GM20000 (cell line): ENCODE measurements around the gene MYO9B.
A peak's percentile ranks its signal among the peaks of the same experiment; 100 is the strongest.
"Not testable (repeated sequence)": the region's sequence is repeated elsewhere in the genome, so short reads cannot be mapped to it uniquely, and the experiment has no call there.

ENCODE experiments used
- DNase-seq: peaks from one replicate; pipeline ENCODE4 v3.0.0; 2012; ENCODE audit warnings: low spot score
- TF ChIP-seq, protein P1 (sequence below): IDR thresholded peaks from 2 replicates; pipeline ENCODE4 v1.5.1; 2012; ENCODE audit warnings: mild to moderate bottlenecking, control low read depth; ENCODE audit errors: extremely low read depth, missing control alignments

Gene MYO9B

DNA sequence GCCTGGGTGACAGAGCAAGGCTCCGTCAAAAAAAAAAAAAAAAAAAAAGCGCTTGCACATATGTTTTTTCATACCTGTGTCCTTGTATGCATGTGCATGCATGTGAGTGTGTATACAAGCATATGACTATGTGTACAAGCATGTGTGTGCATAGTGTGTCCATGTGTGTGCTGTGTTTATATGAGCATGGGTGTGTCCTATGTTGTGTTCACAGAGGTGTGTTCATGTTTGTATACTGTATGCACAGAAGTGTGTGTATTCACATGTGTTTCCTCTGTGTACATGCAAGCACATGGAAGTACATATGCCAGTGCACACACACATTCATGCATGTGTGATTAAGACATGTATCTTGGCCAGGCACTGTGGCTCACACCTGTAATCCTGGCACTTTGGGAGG, 17.1 kb downstream of the MYO9B start:
- TF ChIP-seq, protein P1, sequence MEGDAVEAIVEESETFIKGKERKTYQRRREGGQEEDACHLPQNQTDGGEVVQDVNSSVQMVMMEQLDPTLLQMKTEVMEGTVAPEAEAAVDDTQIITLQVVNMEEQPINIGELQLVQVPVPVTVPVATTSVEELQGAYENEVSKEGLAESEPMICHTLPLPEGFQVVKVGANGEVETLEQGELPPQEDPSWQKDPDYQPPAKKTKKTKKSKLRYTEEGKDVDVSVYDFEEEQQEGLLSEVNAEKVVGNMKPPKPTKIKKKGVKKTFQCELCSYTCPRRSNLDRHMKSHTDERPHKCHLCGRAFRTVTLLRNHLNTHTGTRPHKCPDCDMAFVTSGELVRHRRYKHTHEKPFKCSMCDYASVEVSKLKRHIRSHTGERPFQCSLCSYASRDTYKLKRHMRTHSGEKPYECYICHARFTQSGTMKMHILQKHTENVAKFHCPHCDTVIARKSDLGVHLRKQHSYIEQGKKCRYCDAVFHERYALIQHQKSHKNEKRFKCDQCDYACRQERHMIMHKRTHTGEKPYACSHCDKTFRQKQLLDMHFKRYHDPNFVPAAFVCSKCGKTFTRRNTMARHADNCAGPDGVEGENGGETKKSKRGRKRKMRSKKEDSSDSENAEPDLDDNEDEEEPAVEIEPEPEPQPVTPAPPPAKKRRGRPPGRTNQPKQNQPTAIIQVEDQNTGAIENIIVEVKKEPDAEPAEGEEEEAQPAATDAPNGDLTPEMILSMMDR, result no peak
- DNase-seq, result no peak

DNA sequence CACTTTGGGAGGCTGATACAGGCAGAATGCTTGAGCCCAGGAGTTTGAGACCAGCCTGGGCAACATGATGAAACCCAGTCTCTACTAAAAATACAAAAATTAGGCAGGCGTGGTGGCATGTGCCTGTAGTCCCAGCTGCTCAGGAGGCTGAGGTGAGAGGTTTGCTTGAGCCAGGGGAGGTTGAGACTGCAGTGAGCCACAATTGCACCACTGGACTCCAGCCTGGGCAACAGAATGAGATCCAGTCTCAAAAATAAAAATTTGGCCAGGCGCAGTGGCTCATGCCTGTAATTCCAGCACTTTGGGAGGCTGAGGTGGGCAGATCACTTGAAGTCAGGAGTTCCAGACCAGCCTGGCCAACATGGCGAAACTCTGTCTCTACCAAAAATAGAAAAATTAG, 19.1 kb downstream of the MYO9B start:
- not testable (repeated sequence) for DNase-seq

DNA sequence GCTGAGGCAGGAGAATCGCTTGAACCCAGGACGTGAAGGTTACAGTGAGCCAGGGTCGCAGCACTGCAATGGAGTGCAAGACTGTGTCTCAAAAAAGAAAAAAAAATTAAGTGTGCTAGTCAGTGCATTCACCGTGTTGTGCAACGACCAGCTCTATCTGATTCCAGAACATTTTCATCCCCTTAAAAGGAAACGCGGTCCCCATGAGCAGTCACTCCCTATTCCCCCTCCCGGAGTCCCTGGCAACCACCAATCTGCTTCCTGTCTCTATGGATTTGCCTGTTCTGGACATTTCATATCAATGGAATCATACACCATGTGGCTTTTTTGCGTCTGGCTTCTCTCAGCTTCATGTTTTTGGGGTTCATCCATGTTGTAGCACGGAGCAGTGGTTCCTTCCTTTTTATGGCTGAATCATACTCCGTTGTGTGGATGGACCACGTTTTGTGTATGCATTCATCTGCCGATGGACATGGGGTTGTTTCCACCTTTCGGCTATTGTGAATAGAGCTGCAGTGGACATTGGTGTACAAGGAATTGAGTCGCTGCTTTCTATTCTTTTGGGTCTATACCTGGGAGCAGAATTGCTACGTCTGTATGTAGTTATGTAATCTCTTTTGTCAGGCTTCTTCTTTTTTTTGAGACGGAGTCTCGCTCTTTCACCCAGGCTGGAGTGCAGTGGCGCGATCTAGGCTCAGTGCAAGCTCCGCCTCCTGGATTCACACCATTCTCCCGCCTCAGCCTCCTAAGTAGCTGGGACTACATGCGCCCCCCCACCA, 19.8 kb downstream of the MYO9B start:
- DNase-seq, result no peak
- TF ChIP-seq, protein P1, result no peak

DNA sequence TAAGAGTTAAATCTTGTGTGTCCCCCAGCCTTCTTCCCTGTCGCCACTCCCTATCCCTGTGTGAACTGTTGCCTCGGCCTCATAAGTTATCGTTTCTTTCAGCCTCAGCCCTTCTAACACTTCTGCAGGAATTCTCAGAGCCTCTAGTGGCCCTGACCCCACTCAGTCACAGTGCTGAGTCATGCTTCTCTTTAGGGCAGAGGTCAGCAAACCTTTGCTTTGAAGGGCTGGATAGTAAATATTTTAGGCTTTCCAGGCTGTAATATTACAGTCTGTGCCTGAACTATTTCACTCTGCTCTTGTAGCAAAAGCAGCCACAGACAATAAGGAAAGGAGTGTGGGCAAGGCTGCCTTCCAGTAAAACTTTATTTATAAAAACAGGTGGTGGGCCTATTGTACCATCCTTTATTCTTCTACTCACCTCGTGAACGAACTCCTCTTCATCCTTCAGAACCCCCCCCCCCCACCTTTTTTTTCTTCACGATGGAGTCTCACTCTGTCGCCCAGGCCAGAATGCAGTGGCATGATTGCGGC, 22.1 kb downstream of the MYO9B start:
- no peak for DNase-seq
- TF ChIP-seq, protein P1, result no peak

DNA sequence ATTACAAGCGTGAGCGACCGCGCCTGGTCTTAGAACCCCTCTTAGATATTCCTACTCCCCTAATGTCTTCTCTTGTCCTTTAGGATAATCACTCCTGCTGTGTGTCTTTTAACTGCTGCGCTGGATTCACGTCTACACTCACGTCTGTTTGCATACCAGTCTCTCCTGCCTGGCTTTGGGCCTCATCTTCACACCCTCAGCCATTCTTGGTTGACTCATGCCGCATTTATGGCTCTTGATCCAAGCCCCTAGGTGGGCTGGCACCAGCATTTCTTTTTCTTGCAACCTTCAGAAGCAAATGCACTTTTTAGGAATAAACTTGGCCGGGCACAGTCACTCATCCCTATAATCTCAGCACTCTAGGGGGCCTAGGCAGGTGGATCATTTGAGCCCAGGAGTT, 22.7 kb downstream of the MYO9B start:
- no peak for DNase-seq
- TF ChIP-seq, protein P1, result no peak

DNA sequence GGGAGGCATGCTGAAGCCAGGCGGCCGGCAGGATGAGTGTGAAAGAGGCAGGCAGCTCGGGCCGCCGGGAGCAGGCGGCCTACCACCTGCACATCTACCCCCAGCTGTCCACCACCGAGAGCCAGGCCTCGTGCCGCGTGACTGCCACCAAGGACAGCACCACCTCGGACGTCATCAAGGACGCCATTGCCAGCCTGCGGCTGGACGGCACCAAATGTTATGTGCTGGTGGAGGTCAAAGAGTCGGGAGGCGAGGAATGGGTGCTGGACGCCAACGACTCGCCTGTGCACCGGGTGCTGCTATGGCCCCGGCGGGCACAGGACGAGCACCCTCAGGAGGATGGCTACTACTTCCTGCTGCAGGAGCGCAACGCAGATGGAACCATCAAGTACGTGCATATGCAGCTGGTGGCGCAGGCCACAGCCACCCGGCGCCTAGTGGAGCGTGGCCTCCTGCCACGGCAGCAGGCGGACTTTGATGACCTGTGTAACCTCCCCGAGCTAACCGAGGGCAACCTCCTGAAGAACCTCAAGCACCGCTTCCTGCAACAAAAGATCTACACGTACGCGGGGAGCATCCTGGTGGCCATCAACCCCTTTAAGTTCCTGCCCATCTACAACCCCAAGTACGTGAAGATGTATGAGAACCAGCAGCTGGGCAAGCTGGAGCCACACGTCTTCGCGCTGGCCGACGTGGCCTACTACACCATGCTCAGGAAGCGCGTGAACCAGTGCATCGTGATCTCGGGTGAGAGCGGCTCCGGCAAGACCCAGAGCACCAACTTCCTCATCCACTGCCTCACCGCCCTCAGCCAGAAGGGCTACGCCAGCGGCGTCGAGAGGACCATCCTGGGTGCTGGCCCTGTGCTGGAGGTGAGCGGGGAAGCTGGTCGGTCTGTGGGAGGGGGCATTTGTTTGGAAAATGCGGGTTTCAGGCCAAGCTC, 26.4 kb downstream of the MYO9B start:
- TF ChIP-seq, protein P1, result no peak
- DNase-seq, result no peak

DNA sequence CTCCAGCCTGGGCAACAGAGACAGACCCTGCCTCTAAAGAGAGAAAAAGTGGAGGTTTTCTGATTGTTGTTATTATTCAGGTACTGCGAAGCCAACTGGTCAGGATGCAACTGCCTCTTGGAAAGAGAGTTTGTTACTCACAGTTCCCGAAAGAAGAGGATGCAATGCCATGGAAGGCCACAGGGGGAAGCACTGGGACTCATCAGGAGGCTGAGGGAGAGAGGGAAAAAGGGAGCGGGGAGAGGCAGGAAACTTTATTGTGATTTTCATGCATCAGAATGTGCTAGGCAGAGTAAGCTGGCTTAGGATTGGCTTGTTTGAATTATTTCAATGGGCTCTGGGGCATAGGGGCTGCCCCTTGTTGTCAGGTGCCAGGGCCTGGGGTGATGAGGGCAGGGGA, 27.6 kb downstream of the MYO9B start:
- TF ChIP-seq, protein P1, result peak; percentile 56
- DNase-seq, result no peak
